ENCODE results near the gene OXLD1.

The OXLD1 gene

GRCh38 chr17:81666342-81667191 lies at the start of gene OXLD1, which contains the start of gene CCDC137:
Gene OXLD1, minus strand, starts transcription at chr17:81666605. Its CDS starts 28 bp downstream, at chr17:81666577.
Gene CCDC137, plus strand, starts transcription at chr17:81666737. Its CDS starts 30 bp downstream, at chr17:81666767.
- DNase-seq (ENCODE audit: low read depth in 2 of 2): peak; percentile 91

- no peak for DNase-seq (ENCODE audit: low read depth in 2 of 2)
These were observed 48.9 kb upstream of the OXLD1 start for GRCh38 chr17:81715107-81715871.

GRCh38 chr17:81714412-81715106 lies 48.2 kb upstream of the OXLD1 start:
- no peak for DNase-seq (ENCODE audit: low read depth in 2 of 2)

GRCh38 chr17:81713556-81714411 lies 47.4 kb upstream of the OXLD1 start:
- no peak for DNase-seq (ENCODE audit: low read depth in 2 of 2)

- DNase-seq (ENCODE audit: low read depth in 2 of 2): no peak
These were observed 46.7 kb upstream of the OXLD1 start for GRCh38 chr17:81713004-81713555.

- DNase-seq (ENCODE audit: low read depth in 2 of 2): no peak
These were observed 46.1 kb upstream of the OXLD1 start for GRCh38 chr17:81712468-81713003.

GRCh38 chr17:81711814-81712467 lies 45.5 kb upstream of the OXLD1 start, which contains the start of gene SLC25A10:
Gene SLC25A10, plus strand, starts transcription at chr17:81712284. Its CDS starts 143 bp downstream, at chr17:81712427.
- DNase-seq (ENCODE audit: low read depth in 2 of 2): peak; percentile 42 to 43

- DNase-seq (ENCODE audit: low read depth in 2 of 2): no peak
These were observed 44.3 kb upstream of the OXLD1 start for GRCh38 chr17:81710514-81711308.

- no peak for DNase-seq (ENCODE audit: low read depth in 2 of 2)
These were observed 42.4 kb upstream of the OXLD1 start for GRCh38 chr17:81708739-81709185.

GRCh38 chr17:81707725-81708646 lies 41.6 kb upstream of the OXLD1 start:
- DNase-seq (ENCODE audit: low read depth in 2 of 2): no peak

- no peak for DNase-seq (ENCODE audit: low read depth in 2 of 2)
These were observed 40.6 kb upstream of the OXLD1 start for GRCh38 chr17:81706757-81707624.

GRCh38 chr17:81706232-81706611 lies 39.8 kb upstream of the OXLD1 start:
- DNase-seq (ENCODE audit: low read depth in 2 of 2): no peak

GRCh38 chr17:81705518-81706231 lies 39.3 kb upstream of the OXLD1 start:
- no peak for DNase-seq (ENCODE audit: low read depth in 2 of 2)

- no peak for DNase-seq (ENCODE audit: low read depth in 2 of 2)
These were observed 37.6 kb upstream of the OXLD1 start for GRCh38 chr17:81703747-81704654.

All from fibroblast of skin of left quadriceps (primary cell).